DOHH2 (cell line): Measurements from ENCODE around the gene FOXK1.
A peak's percentile ranks its signal among the peaks of the same experiment; 100 is the strongest.

Experiments
- H3F3A ChIP-seq: fragments of 200-600 bp; sonication (generic), shearing (Covaris generic); 2 replicates; pipeline ENCODE4 v1.6.0; 2016; ENCODE audit warnings: antibody characterized with exemption, mild to moderate bottlenecking; ENCODE audit not compliant: control insufficient read depth, insufficient read depth
- H3K27ac ChIP-seq: fragments of 200-600 bp; sonication (generic); 2 replicates; pipeline ENCODE4 v1.5.1; 2014; ENCODE audit warnings: low read depth, mild to moderate bottlenecking, low read length, moderate library complexity
- H3K27me3 ChIP-seq: fragments of 200-600 bp; sonication (generic); 2 replicates; pipeline ENCODE4 v1.6.1; 2014; ENCODE audit warnings: mild to moderate bottlenecking, low read length, mixed read lengths; ENCODE audit not compliant: control insufficient read depth
- H3K36me3 ChIP-seq: fragments of 200-600 bp; sonication (generic); 2 replicates; pipeline ENCODE4 v1.6.1; 2014; ENCODE audit warnings: mild to moderate bottlenecking, low read length, moderate library complexity, mixed read lengths; ENCODE audit not compliant: control insufficient read depth
- H3K4me1 ChIP-seq: fragments of 200-600 bp; sonication (generic); 2 replicates; pipeline ENCODE4 v1.6.1; 2014; ENCODE audit warnings: mild to moderate bottlenecking, low read length, mixed read lengths; ENCODE audit not compliant: control insufficient read depth
- H3K4me2 ChIP-seq: fragments of 200-600 bp; sonication (generic); 2 replicates; pipeline ENCODE4 v1.6.0; 2014; ENCODE audit warnings: mild to moderate bottlenecking, low read length, moderate library complexity
- H3K4me3 ChIP-seq: fragments of 200-600 bp; sonication (generic); 2 replicates; pipeline ENCODE4 v1.5.1; 2014; ENCODE audit warnings: mild to moderate bottlenecking, low read length, mixed read lengths
- H3K79me2 ChIP-seq: fragments of 200-600 bp; sonication (generic); 2 replicates; pipeline ENCODE4 v1.6.1; 2014; ENCODE audit warnings: mild to moderate bottlenecking, low read length, mixed read lengths; ENCODE audit not compliant: control insufficient read depth
- H3K9me2 ChIP-seq: fragments of 200-600 bp; sonication (generic); replicated peaks from 2 replicates; pipeline ENCODE4 v1.6.1; 2014; ENCODE audit warnings: mild to moderate bottlenecking, low read length, mixed read lengths; ENCODE audit not compliant: control insufficient read depth
- H3K9me3 ChIP-seq: fragments of 200-600 bp; sonication (generic); 2 replicates; pipeline ENCODE4 v1.6.1; 2014; ENCODE audit warnings: antibody characterized with exemption, low read length, mixed read lengths; ENCODE audit not compliant: control insufficient read depth, insufficient read depth
- H4K20me1 ChIP-seq: fragments of 200-600 bp; sonication (generic); 2 replicates; pipeline ENCODE4 v1.6.0; 2014; ENCODE audit warnings: low read depth, mild to moderate bottlenecking, antibody characterized with exemption, low read length, moderate library complexity; ENCODE audit not compliant: control insufficient read depth, insufficient read depth
- EZH2phosphoT487 ChIP-seq: fragments of 200-600 bp; sonication (generic); IDR thresholded peaks from 2 replicates; pipeline ENCODE4 v1.6.1; 2017; ENCODE audit warnings: borderline replicate concordance, mild to moderate bottlenecking, antibody characterized with exemption, low read length, moderate library complexity, mixed read lengths
- TF ChIP-seq, protein P1 (sequence below): fragments of 200-600 bp; sonication (generic); IDR thresholded peaks from one replicate; pipeline ENCODE4 v1.5.1; 2014; ENCODE audit warnings: antibody characterized with exemption, mild to moderate bottlenecking, low read depth, low read length; ENCODE audit not compliant: poor library complexity, severe bottlenecking

The FOXK1 gene

DNA sequence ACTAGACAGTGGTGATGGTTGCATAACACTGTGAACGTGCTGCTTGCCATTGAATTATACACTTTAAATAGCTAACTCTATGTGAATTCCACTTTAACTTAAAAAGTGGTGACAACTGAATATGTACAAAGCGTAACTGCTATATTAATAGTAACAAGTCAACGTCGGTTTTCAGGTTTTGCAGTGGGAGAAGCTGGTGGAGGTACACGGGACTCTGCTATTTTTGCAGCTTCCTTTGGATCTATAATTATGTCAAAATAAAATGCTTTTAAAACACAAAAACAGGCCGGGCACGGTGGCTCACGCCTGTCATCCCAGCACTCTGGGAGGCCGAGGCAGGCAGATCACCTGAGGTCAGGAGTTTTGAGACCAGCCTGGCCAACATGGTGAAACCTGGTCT lies 114.4 kb downstream of the FOXK1 start:
- H3K4me2 ChIP-seq: no peak overlapping the region
- no peaks in the 10 kb centered on the region for H3K9me3 ChIP-seq
- no peaks in the 10 kb centered on the region for H3K9me2 ChIP-seq
- H3K4me3 ChIP-seq: no peak overlapping the region
- peaks cover 14% of the 10 kb centered on the region for H3K36me3 ChIP-seq
- no peak overlapping the region for H3K27ac ChIP-seq
- no peaks in the 10 kb centered on the region for H4K20me1 ChIP-seq
- H3K27me3 ChIP-seq: no peaks in the 10 kb centered on the region
- no peaks in the 10 kb centered on the region for H3K79me2 ChIP-seq
- H3F3A ChIP-seq: no peaks in the 10 kb centered on the region
- H3K4me1 ChIP-seq: no peaks in the 10 kb centered on the region
- TF ChIP-seq EZH2phosphoT487: no peak
- TF ChIP-seq, protein P1, sequence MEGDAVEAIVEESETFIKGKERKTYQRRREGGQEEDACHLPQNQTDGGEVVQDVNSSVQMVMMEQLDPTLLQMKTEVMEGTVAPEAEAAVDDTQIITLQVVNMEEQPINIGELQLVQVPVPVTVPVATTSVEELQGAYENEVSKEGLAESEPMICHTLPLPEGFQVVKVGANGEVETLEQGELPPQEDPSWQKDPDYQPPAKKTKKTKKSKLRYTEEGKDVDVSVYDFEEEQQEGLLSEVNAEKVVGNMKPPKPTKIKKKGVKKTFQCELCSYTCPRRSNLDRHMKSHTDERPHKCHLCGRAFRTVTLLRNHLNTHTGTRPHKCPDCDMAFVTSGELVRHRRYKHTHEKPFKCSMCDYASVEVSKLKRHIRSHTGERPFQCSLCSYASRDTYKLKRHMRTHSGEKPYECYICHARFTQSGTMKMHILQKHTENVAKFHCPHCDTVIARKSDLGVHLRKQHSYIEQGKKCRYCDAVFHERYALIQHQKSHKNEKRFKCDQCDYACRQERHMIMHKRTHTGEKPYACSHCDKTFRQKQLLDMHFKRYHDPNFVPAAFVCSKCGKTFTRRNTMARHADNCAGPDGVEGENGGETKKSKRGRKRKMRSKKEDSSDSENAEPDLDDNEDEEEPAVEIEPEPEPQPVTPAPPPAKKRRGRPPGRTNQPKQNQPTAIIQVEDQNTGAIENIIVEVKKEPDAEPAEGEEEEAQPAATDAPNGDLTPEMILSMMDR: no peak

DNA sequence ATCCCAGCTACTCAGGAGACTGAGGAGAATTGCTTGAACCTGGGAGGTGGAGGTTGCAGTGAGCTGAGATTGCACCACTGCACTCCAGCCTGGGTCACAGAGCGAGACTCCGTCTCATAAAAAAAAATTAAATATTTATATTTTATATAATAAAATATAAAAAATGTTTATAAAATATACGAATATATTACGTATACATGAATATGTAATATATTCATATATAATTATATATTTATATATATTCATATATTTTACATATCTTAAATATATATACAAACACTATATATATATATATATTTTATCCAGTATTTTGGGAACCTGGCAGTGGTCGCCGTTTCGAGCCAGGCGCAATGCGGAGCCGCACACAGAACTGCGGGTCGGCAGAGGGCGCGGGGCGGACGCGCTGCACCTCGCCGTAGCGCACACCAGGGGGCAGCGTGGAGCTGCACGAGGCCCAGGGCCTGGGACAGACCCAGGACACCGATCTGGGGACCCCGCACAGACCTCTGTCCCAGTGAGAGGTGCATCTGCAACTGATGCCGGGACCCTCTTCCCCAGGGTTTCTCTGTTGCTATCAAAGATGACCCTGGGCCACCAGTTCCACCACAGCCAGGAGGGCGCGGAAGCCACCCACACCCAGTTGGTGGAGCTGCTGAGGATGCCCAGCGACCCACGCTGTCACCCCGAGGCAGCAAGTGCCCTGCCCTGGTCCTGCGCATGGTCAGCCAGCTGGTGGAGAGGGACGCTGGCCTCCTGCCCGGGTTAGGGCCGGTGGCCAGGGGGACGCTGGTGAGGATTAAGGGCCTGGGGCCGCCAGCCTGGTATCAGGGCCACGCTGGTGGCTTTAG lies 116.0 kb downstream of the FOXK1 start:
- Histone ChIP-seq H3K9me3 (no peaks in the 10 kb centered on the region), H3K4me1 (no peaks in the 10 kb centered on the region), H3K27me3 (no peaks in the 10 kb centered on the region), H3K36me3 (no peaks in the 10 kb centered on the region; the same call in 1 of the 2 replicates), H3F3A (no peaks in the 10 kb centered on the region), H3K79me2 (no peaks in the 10 kb centered on the region), H3K4me2 (no peak overlapping the region), H3K9me2 (no peaks in the 10 kb centered on the region), H4K20me1 (no peaks in the 10 kb centered on the region), H3K4me3 (no peak overlapping the region), H3K27ac (no peak overlapping the region)
- TF ChIP-seq, protein P1: peak; percentile 89
- no peak for TF ChIP-seq EZH2phosphoT487

DNA sequence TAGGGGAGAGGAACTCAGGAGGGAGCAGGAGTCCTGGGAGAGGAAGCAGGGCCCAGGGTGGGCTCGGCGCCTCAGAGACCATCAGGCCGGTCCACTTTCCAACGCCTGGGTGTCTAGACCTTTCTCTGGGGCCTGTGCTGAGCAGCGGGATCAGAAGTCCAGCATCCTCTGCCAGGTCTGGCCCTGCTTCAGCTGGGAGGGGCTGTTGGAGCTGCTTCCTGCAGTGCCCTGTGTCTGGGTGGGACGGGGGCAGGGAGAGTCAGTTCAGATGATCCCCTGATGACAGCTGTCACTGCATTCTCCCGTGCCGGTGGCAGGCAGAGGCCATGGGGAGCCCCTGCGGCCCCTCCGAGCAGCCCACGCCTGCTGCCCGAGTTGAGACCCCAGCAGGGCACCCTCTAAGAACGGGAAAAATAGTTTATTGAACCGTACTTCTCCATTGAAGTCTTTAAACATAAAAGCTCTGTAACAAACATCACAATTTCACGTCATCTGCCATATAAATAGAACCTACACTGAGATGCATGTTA lies 116.7 kb downstream of the FOXK1 start:
- Histone ChIP-seq H3K9me2 (no peaks in the 10 kb centered on the region), H4K20me1 (no peaks in the 10 kb centered on the region), H3K9me3 (no peaks in the 10 kb centered on the region), H3K4me3 (no peak overlapping the region), H3K4me2 (no peak overlapping the region), H3K36me3 (no peaks in the 10 kb centered on the region; the same call in 1 of the 2 replicates), H3K79me2 (no peaks in the 10 kb centered on the region), H3K27me3 (no peaks in the 10 kb centered on the region), H3F3A (no peaks in the 10 kb centered on the region), H3K4me1 (no peaks in the 10 kb centered on the region), H3K27ac (no peak overlapping the region)
- no peak for TF ChIP-seq EZH2phosphoT487
- TF ChIP-seq, protein P1: no peak
